Gastroesophageal sphincter (tissue), 4 donors: ENCODE results near the gene MLLT1. TPM values are rescaled to one million over a fixed set of nuclear protein-coding genes. Genes with fewer than 3 reads are reported as not detected.
A peak's percentile ranks its signal among the peaks of the same experiment; 100 is the strongest.

ENCODE experiments used
- ATAC-seq: fragments of 150-250 bp; one replicate; pipeline ENCODE4 v1.9.1; 2016; ENCODE audit warnings: mild to moderate bottlenecking, moderate library complexity
- H3K27ac ChIP-seq, 4 donors: fragments of 200-600 bp; sonication (generic) in 3 of 4; 1 replicate in 3 of 4; 2 replicates in 1 of 4; pipeline ENCODE4 v1.5.1; 2016 to 2019
- H3K27me3 ChIP-seq: fragments of 200-600 bp; sonication (generic); one replicate; pipeline ENCODE4 v1.5.1; 2019
- H3K36me3 ChIP-seq, 2 donors: fragments of 200-600 bp; sonication (generic); one replicate each; pipeline ENCODE4 v1.5.1; 2019; ENCODE audit warnings: control low read depth in 1 of 2
- H3K4me1 ChIP-seq, 3 donors: fragments of 200-600 bp; sonication (generic); 1 replicate in 2 of 3; 2 replicates in 1 of 3; pipeline ENCODE4 v1.5.1; 2016 to 2019; ENCODE audit warnings: control low read depth in 2 of 3
- H3K4me3 ChIP-seq, 2 donors: fragments of 200-600 bp; sonication (generic); one replicate each; pipeline ENCODE4 v1.5.1; 2019; ENCODE audit warnings: mild to moderate bottlenecking in 1 of 2, moderate library complexity in 1 of 2
- H3K9me3 ChIP-seq, 3 donors: fragments of 200-600 bp; sonication (generic); one replicate each; pipeline ENCODE4 v1.5.1; 2017 to 2019; ENCODE audit warnings: control low read depth in 2 of 3
- CTCF ChIP-seq, 4 experiments: fragments of 200-600 bp in 2 of 4; fragments of 450-650 bp in 2 of 4; sonication (generic) in 1 of 4; IDR thresholded peaks; one replicate each; pipeline ENCODE4 v1.5.1; 2017 to 2019; ENCODE audit warnings: antibody characterized with exemption in 4 of 4, mild to moderate bottlenecking in 2 of 4, moderate library complexity in 2 of 4
- EP300 ChIP-seq: sonication (generic); formaldehyde crosslinking; IDR thresholded peaks from one replicate; pipeline ENCODE4 v1.6.1; 2017; ENCODE audit warnings: antibody characterized with exemption, mild to moderate bottlenecking
- POLR2A ChIP-seq, 2 donors: fragments of 450-650 bp; IDR thresholded peaks; one replicate each; pipeline ENCODE4 v1.6.1; 2017; ENCODE audit warnings: antibody characterized with exemption in 2 of 2, mild to moderate bottlenecking in 2 of 2, moderate library complexity in 1 of 2
- POLR2AphosphoS5 ChIP-seq: sonication (generic); formaldehyde crosslinking; IDR thresholded peaks from one replicate; pipeline ENCODE4 v1.6.1; 2017; ENCODE audit warnings: antibody characterized with exemption
- WGBS, 2 donors: methylation state at CpG; one replicate each; pipeline ENCODE4 v1.1.5; 2018; ENCODE audit warnings: low coverage in 1 of 2; 5-methylcytosine and 5-hydroxymethylcytosine counted together
- total RNA-seq, 4 donors: library from RNA; depleted of rRNA; stranded (reverse); fragments of >200 nt; gene quantifications; one replicate each; pipeline ENCODE4 v1.1.0, GENCODE V29; 2016

MLLT1 gene
- total RNA-seq, 4 donors from 2014 or later = 21.4 to 42.5 (median 23.8) TPM

DNA sequence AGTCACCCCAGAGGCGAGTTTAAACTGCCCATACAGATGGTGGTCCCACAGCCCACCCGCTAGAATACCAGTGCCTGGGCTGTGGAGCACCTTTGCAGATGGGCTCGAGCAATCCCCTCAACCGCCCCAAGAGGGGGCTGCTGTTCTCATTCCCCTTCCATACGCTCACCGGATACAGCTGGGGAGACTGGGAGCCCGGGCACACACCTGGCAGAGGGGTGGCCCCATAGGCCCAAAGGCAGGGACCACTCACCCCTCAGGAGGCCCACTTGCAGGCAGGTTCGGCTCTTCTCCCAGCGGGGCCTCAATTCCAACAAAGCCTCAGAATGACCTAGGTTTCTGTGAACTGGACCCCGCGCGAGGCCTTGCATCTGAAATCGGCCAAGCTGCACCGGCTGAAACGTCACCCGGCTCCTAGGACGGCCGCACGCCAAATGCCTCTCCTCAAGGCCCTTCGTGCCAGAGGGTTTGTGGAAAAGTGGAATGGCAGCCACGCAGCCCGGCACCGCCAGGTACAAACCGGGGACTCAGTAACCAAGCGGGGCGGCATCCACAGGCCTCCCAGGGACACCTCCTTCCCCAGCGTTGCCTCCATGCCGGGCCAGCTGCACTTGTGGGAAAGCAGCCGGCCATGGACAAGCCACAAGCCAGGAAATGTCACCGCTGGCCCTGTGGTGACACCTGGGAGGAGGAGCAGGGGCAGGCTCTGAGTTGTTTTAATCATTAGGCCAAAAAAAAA, 18.7 kb downstream of the MLLT1 start:
- Histone ChIP-seq H3K36me3 (peaks cover 0 to 72% of the 10 kb centered on the region in 2 donors), H3K27me3 (no peaks in the 10 kb centered on the region), H3K4me3 (no peak overlapping the region), H3K9me3 (no peaks in the 10 kb centered on the region), H3K27ac (no peak overlapping the region), H3K4me1 (peaks cover 0 to 70% (median 16%) of the 10 kb centered on the region in 3 donors)
- WGBS, 2 donors = 58% methylated on average over 7 of the region's 30 CpGs; no CpG with 5 or more reads in 1 of the 2 donors
- TF ChIP-seq POLR2A (IDR thresholded peaks at IDR 0.05) (no peak), CTCF (IDR thresholded peaks at IDR 0.05) (peak in 2 of 4 experiments; percentile 36 to 57), POLR2AphosphoS5 (no peak), EP300 (no peak)
- ATAC-seq = peak; percentile 54

GRCh38 chr19:6260376-6260775, 19.4 kb downstream of the MLLT1 start:
- ATAC-seq = no peak
- Histone ChIP-seq H3K27me3 (no peaks in the 10 kb centered on the region), H3K4me1 (peaks cover 0 to 64% (median 16%) of the 10 kb centered on the region in 3 donors), H3K9me3 (no peaks in the 10 kb centered on the region), H3K27ac (peak overlapping the region in 1 of 4 donors; percentile 69), H3K4me3 (no peak overlapping the region), H3K36me3 (peaks cover 0 to 65% of the 10 kb centered on the region in 2 donors)
- WGBS, 2 donors = 80% methylated on average over 1 of the region's 9 CpGs; no CpG with 5 or more reads in 1 of the 2 donors
- TF ChIP-seq POLR2AphosphoS5 (no peak), CTCF (IDR thresholded peaks at IDR 0.05) (no peak), POLR2A (IDR thresholded peaks at IDR 0.05) (no peak), EP300 (no peak)

GRCh38 chr19:6259312-6259861, 20.4 kb downstream of the MLLT1 start:
- peak; percentile 29 for ATAC-seq
- no peak for TF ChIP-seq POLR2AphosphoS5
- TF ChIP-seq EP300 = no peak
- no peak for TF ChIP-seq POLR2A (IDR thresholded peaks at IDR 0.05)
- TF ChIP-seq CTCF (IDR thresholded peaks at IDR 0.05) = no peak
- WGBS, 2 donors = 20 to 50% methylated on average over 1 of the region's 12 CpGs
- peaks cover 0 to 66% (median 16%) of the 10 kb centered on the region in 3 donors for H3K4me1 ChIP-seq
- peaks cover 0 to 61% of the 10 kb centered on the region in 2 donors for H3K36me3 ChIP-seq
- peak overlapping the region in 3 of 4 donors; percentile 61 to 69 (median 67) for H3K27ac ChIP-seq
- H3K4me3 ChIP-seq = no peak overlapping the region
- H3K27me3 ChIP-seq = no peaks in the 10 kb centered on the region
- H3K9me3 ChIP-seq = no peaks in the 10 kb centered on the region

GRCh38 chr19:6258812-6259311, 20.9 kb downstream of the MLLT1 start:
- Histone ChIP-seq H3K4me3 (no peak overlapping the region), H3K36me3 (peaks cover 0 to 62% of the 10 kb centered on the region in 2 donors), H3K4me1 (peaks cover 0 to 64% (median 16%) of the 10 kb centered on the region in 3 donors), H3K9me3 (no peaks in the 10 kb centered on the region), H3K27ac (peak overlapping the region in 3 of 4 donors; percentile 61 to 69 (median 67)), H3K27me3 (no peaks in the 10 kb centered on the region)
- TF ChIP-seq CTCF (IDR thresholded peaks at IDR 0.05) = no peak
- TF ChIP-seq POLR2AphosphoS5 = no peak
- no peak for TF ChIP-seq POLR2A (IDR thresholded peaks at IDR 0.05)
- TF ChIP-seq EP300 = no peak
- ATAC-seq = no peak
- WGBS, 2 donors = 85 to 94% methylated on average over 4 to 6 of the region's 15 CpGs
